ENCODE measurements around the gene KRT1.

The KRT1 gene

GRCh38 chr12:52679875-52680274 lies 332 bp downstream of the KRT1 start:
- TF ChIP-seq CTCF (IDR thresholded peaks at IDR 0.05; ENCODE audit: low read depth, low read length) = no peak
- in situ Hi-C loops (cut with HindIII; ENCODE audit: low sequenced_read_pairs) = no loop called here
- DNase-seq (ENCODE audit: low read depth, low spot score) = no peak
- H3K4me3 ChIP-seq (ENCODE audit: low read depth, low read length) = no peak overlapping the region

GRCh38 chr12:52677671-52678070 lies 2.5 kb downstream of the KRT1 start:
- H3K4me3 ChIP-seq (ENCODE audit: low read depth, low read length) = no peak overlapping the region
- no peak for TF ChIP-seq CTCF (IDR thresholded peaks at IDR 0.05; ENCODE audit: low read depth, low read length)
- no peak for DNase-seq (ENCODE audit: low read depth, low spot score)
- in situ Hi-C loops (cut with HindIII; ENCODE audit: low sequenced_read_pairs) = no loop called here

GRCh38 chr12:52677126-52677525 lies 3.1 kb downstream of the KRT1 start:
- DNase-seq (ENCODE audit: low read depth, low spot score) = no peak
- no peak overlapping the region for H3K4me3 ChIP-seq (ENCODE audit: low read depth, low read length)
- in situ Hi-C loops (cut with HindIII; ENCODE audit: low sequenced_read_pairs) = no loop called here
- no peak for TF ChIP-seq CTCF (IDR thresholded peaks at IDR 0.05; ENCODE audit: low read depth, low read length)

- TF ChIP-seq CTCF (IDR thresholded peaks at IDR 0.05; ENCODE audit: low read depth, low read length) = no peak
- no peak overlapping the region for H3K4me3 ChIP-seq (ENCODE audit: low read depth, low read length)
- DNase-seq (ENCODE audit: low read depth, low spot score) = no peak
- in situ Hi-C loops (cut with HindIII; ENCODE audit: low sequenced_read_pairs) = no loop called here
Observed at GRCh38 chr12:52676163-52676562, 4.0 kb downstream of the KRT1 start.

- no peak overlapping the region for H3K4me3 ChIP-seq (ENCODE audit: low read depth, low read length)
- DNase-seq (ENCODE audit: low read depth, low spot score) = no peak
- in situ Hi-C loops (cut with HindIII; ENCODE audit: low sequenced_read_pairs) = no loop called here
- TF ChIP-seq CTCF (IDR thresholded peaks at IDR 0.05; ENCODE audit: low read depth, low read length) = no peak
Observed at GRCh38 chr12:52675301-52675701, 4.9 kb downstream of the KRT1 start.

- DNase-seq (ENCODE audit: low read depth, low spot score) = no peak
- H3K4me3 ChIP-seq (ENCODE audit: low read depth, low read length) = no peak overlapping the region
- TF ChIP-seq CTCF (IDR thresholded peaks at IDR 0.05; ENCODE audit: low read depth, low read length) = no peak
- in situ Hi-C loops (cut with HindIII; ENCODE audit: low sequenced_read_pairs) = no loop called here
Observed at GRCh38 chr12:52674433-52674775, 5.8 kb downstream of the KRT1 start.

Measured in astrocyte of the spinal cord (primary cell).